ENCODE measurements around the gene TPM2. TPM values are rescaled to one million over a fixed set of nuclear protein-coding genes. Genes with fewer than 3 reads are reported as not detected.

Gene TPM2
- total and polyA plus RNA-seq, 10 of the 15 experiments (the other 5 are each of a cell fraction or from before 2014, with no cell fraction given) = 0.11 to 9.3 (median 1.1) TPM

DNA sequence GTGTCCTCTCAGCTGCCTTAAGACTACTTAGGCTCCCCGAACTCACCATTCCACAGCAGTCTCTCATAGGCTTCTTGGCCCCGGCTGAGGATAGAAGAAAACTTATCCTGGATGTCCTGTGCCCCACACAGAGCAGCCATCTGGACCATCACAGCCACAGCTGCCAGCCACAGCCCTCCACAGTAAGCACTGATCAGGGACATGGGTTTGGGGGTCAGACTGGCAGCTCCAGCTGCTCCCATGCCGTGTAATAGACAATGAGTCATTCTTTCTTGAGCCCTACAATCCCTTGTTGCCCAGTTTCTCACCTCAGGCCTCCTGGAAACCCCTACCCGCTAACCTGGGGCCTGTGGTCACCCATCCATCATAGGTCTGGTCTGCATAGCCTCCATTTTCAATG lies 48.5 kb upstream of the TPM2 start:
- 81% methylated on average over 4 of the region's 4 CpGs for WGBS (ENCODE audit: insufficient coverage, insufficient replicate concordance, low lambda C conversion rate, missing lambda C conversion rate)

More for the DNA sequence above, 48.5 kb upstream of the TPM2 start:
- ChIA-PET SMC1A (ENCODE audit: uncharacterized antibody, unreplicated experiment) (interaction anchor here (0.9 to 2.8 kb wide), 5 partner anchors 8 to 73 kb away, joined by 3 to 7 read pairs (median 3); no protein-coding TSS in a partner anchor), CTCF (interaction anchor here (0.6 to 3.4 kb wide), 10 partner anchors 9 to 147 kb away, joined by 3 to 23 read pairs (median 6); partner anchors contain the start of gene HINT2), RAD21 (ENCODE audit: unreplicated experiment) (interaction anchor here (1.0 to 1.4 kb wide), 3 partner anchors 10 to 91 kb away, joined by 3 to 4 read pairs (median 3); no protein-coding TSS in a partner anchor), POLR2A (interaction anchor here (1.1 kb wide), 2 partner anchors 11 to 80 kb away, joined by 3 read pairs; partner anchors contain the start of genes GBA2 and RGP1)
- no peak for DNase-seq (ENCODE audit: low read depth, low spot score)
- Histone ChIP-seq H2AFZ (ENCODE audit: control insufficient read depth, low read depth, low read length) (no peak overlapping the region), H3K4me2 (ENCODE audit: control insufficient read depth, insufficient read depth) (no peak overlapping the region), H3K9ac (ENCODE audit: control insufficient read depth, insufficient read depth, low read length) (no peak overlapping the region), H3K4me3 (no peak overlapping the region), H3K79me2 (ENCODE audit: control insufficient read depth, insufficient read depth, low read length) (peaks cover 6% of the 10 kb centered on the region), H3K9me3 (replicated peaks; ENCODE audit: control insufficient read depth, insufficient read depth, low read length) (no peaks in the 10 kb centered on the region), H3K27ac (ENCODE audit: control insufficient read depth, insufficient read depth) (no peak overlapping the region), H3K4me1 (ENCODE audit: control insufficient read depth, insufficient read depth, low read length) (no peaks in the 10 kb centered on the region; the same call in 1 of the 2 replicates), H3K27me3 (replicated peaks in 1 of 2; ENCODE audit: control insufficient read depth in 2 of 2, insufficient read depth in 2 of 2, low read length in 1 of 2) (no peaks in the 10 kb centered on the region), H4K20me1 (ENCODE audit: control insufficient read depth, insufficient read depth) (no peaks in the 10 kb centered on the region), H3K36me3 (ENCODE audit: control insufficient read depth in 2 of 2, insufficient read depth in 2 of 2, low read length in 1 of 2) (peaks cover 33 to 40% of the 10 kb centered on the region in 2 experiments)
- TF ChIP-seq, protein P1, sequence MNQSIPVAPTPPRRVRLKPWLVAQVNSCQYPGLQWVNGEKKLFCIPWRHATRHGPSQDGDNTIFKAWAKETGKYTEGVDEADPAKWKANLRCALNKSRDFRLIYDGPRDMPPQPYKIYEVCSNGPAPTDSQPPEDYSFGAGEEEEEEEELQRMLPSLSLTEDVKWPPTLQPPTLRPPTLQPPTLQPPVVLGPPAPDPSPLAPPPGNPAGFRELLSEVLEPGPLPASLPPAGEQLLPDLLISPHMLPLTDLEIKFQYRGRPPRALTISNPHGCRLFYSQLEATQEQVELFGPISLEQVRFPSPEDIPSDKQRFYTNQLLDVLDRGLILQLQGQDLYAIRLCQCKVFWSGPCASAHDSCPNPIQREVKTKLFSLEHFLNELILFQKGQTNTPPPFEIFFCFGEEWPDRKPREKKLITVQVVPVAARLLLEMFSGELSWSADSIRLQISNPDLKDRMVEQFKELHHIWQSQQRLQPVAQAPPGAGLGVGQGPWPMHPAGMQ (IDR thresholded peaks at IDR 0.05; ENCODE audit: borderline replicate concordance) = no peak
- TF ChIP-seq SUPT20H (IDR thresholded peaks at IDR 0.05; ENCODE audit: borderline replicate concordance, control insufficient read depth, low read depth, low read length) (no peak), GATAD2B (conservative IDR thresholded peaks at IDR 0.05; ENCODE audit: low read depth) (no peak), MYC (IDR thresholded peaks at IDR 0.05; ENCODE audit: insufficient read depth, insufficient read length, insufficient replicate concordance, low read length, severe bottlenecking) (no peak), TCF3 (IDR thresholded peaks at IDR 0.05; ENCODE audit: borderline replicate concordance, insufficient read depth, low read depth, low read length) (no peak)
- TF ChIP-seq, protein P2, sequence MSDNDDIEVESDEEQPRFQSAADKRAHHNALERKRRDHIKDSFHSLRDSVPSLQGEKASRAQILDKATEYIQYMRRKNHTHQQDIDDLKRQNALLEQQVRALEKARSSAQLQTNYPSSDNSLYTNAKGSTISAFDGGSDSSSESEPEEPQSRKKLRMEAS (IDR thresholded peaks at IDR 0.05; ENCODE audit: low read depth, low read length) = no peak
- BruUV-seq (replicated peaks) = TSS peak; percentile 10
- no peak for FAIRE-seq
- ATAC-seq = no peak
- intact Hi-C loops (cut with micrococcal nuclease; ENCODE audit: unreplicated experiment) = loop anchor here (5.0 to 10.0 kb wide), 2 partner anchors 144 to 623 kb away; partner anchors contain the start of gene ATOSB
- in situ Hi-C loops (cut with MboI) = loop anchor here (10.0 kb wide), 1 partner anchor 633 kb away; the partner anchor contains the start of gene STOML2
